Breast epithelium (tissue), 4 donors: ENCODE data around the gene SPTSSA. TPM values are rescaled to one million over a fixed set of nuclear protein-coding genes. Genes with fewer than 3 reads are reported as not detected.
"Not testable (repeated sequence)": the region's sequence is repeated elsewhere in the genome, so short reads cannot be mapped to it uniquely, and the experiment has no call there.

ENCODE experiments used
- DNase-seq, 2 donors: peaks; one replicate each; pipeline ENCODE4 v3.0.0-alpha.2; 2019; ENCODE audit warnings: low spot score in 2 of 2
- H3K27ac ChIP-seq, 2 donors: fragments of 200-600 bp; sonication (generic) in 1 of 2; one replicate each; pipeline ENCODE4 v1.5.1; 2016 to 2019; ENCODE audit warnings: mild to moderate bottlenecking in 1 of 2
- H3K27me3 ChIP-seq, 2 donors: fragments of 200-600 bp; sonication (generic) in 1 of 2; one replicate each; pipeline versions ENCODE4 v1.5.1 to v1.6.0; 2017 to 2019; ENCODE audit warnings: control low read depth in 1 of 2, mild to moderate bottlenecking in 1 of 2
- H3K36me3 ChIP-seq: fragments of 200-600 bp; one replicate; pipeline ENCODE4 v1.5.1; 2019
- H3K4me1 ChIP-seq, 2 donors: fragments of 200-600 bp; sonication (generic); one replicate each; pipeline ENCODE4 v1.5.1; 2016 to 2019; ENCODE audit warnings: control low read depth in 1 of 2
- H3K4me3 ChIP-seq, 3 donors: fragments of 200-600 bp; sonication (generic); 1 replicate in 2 of 3; 2 replicates in 1 of 3; pipeline ENCODE4 v1.5.1; 2016 to 2019; ENCODE audit warnings: mild to moderate bottlenecking in 3 of 3, moderate library complexity in 2 of 3
- H3K9me3 ChIP-seq, 2 donors: fragments of 200-600 bp; sonication (generic) in 1 of 2; one replicate each; pipeline ENCODE4 v1.5.1; 2016 to 2019; ENCODE audit warnings: control low read depth in 1 of 2
- CTCF ChIP-seq, 3 donors: fragments of 450-650 bp; IDR thresholded peaks; one replicate each; pipeline ENCODE4 v1.5.1; 2016 to 2017; ENCODE audit warnings: antibody characterized with exemption in 3 of 3, mild to moderate bottlenecking in 3 of 3, moderate library complexity in 3 of 3
- POLR2A ChIP-seq: fragments of 450-650 bp; IDR thresholded peaks from one replicate; pipeline ENCODE4 v1.6.1; 2016; ENCODE audit warnings: antibody characterized with exemption, mild to moderate bottlenecking, moderate library complexity
- POLR2AphosphoS5 ChIP-seq, 3 donors: sonication (generic); formaldehyde crosslinking; IDR thresholded peaks; one replicate each; pipeline ENCODE4 v1.6.1; 2017; ENCODE audit warnings: antibody characterized with exemption in 3 of 3
- intact Hi-C: fragments of 100-400 bp; cut with DNase I; formaldehyde crosslinking; loops from one replicate; pipeline ENCODE4 v1.15.1; 2023; ENCODE audit warnings: low total_unique reads
- total RNA-seq, 3 donors: library from RNA; depleted of rRNA; stranded (reverse); fragments of >200 nt; gene quantifications; one replicate each; pipeline ENCODE4 v1.1.0, GENCODE V29; 2016

Gene SPTSSA
- total RNA-seq, 3 donors from 2014 or later = 17.1 to 67.0 (median 38.0) TPM

GRCh38 chr14:34478261-34478660, 16.2 kb upstream of the SPTSSA start:
- DNase-seq = no peak
- no peak overlapping the region for H3K27ac ChIP-seq
- TF ChIP-seq POLR2A (no peak), POLR2AphosphoS5 (IDR thresholded peaks at IDR 0.05) (no peak), CTCF (IDR thresholded peaks at IDR 0.05) (no peak)

DNA sequence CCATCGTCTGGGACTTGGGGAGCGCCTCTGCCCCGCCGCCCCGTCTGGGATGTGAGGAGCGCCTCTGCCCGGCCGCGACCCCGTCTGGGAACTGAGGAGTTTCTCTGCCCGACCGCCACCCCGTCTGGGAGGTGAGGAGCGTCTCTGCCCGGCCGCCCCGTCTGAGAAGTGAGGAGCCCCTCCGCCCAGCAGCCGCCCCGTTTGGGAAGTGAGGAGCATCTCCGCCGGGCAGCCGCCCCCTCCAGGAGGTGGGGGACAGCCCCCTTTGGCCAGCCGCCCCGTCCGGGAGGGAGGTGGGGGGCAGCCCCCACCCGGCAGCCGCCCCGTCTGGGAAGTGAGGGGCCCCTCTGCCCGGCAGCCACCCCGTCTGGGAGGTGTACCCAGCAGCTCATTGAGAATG, 14.0 kb upstream of the SPTSSA start:
- DNase-seq, H3K4me3 ChIP-seq, intact Hi-C loops: not testable (repeated sequence)

More at GRCh38 chr14:34478261-34478660, 16.2 kb upstream of the SPTSSA start:
- no peaks in the 10 kb centered on the region for H3K4me1 ChIP-seq
- no peak overlapping the region for H3K4me3 ChIP-seq
- no peaks in the 10 kb centered on the region for H3K9me3 ChIP-seq
- intact Hi-C loops = no loop called here
- no peaks in the 10 kb centered on the region for H3K27me3 ChIP-seq
- H3K36me3 ChIP-seq = no peaks in the 10 kb centered on the region

GRCh38 chr14:34475163-34475562, 13.1 kb upstream of the SPTSSA start:
- intact Hi-C loops = no loop called here
- TF ChIP-seq POLR2A = no peak
- TF ChIP-seq POLR2AphosphoS5 (IDR thresholded peaks at IDR 0.05) = no peak
- TF ChIP-seq CTCF (IDR thresholded peaks at IDR 0.05) = no peak
- Histone ChIP-seq H3K4me1 (no peaks in the 10 kb centered on the region), H3K36me3 (no peaks in the 10 kb centered on the region), H3K27ac (no peak overlapping the region), H3K4me3 (no peak overlapping the region), H3K27me3 (no peaks in the 10 kb centered on the region), H3K9me3 (no peaks in the 10 kb centered on the region)
- DNase-seq = no peak

More for the DNA sequence above, 14.0 kb upstream of the SPTSSA start:
- H3K27ac ChIP-seq, H3K9me3 ChIP-seq, H3K4me1 ChIP-seq, H3K36me3 ChIP-seq, H3K27me3 ChIP-seq: not testable (repeated sequence)

DNA sequence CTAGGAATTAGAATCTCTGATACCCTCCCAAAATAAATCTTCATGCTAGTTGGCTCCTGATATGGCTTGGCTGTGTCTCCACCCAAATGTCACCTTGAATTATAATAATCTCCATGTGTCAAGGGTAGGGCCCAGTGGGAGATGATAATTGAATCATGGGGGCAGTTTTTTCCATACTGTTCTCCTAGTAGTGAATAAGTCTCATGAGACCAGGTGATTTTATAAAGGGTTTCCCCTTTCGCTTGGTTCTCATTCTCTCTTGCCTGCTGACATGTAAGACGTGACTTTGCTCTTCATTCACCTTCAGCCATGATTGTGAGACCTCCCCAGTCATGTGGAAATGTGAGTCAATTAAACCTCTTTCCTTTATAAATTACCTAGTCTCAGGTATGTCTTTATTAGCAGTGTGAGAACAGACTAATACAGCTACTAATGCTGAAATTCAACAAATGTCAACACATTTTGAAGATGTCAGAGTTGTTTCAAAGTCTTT, 12.2 kb upstream of the SPTSSA start:
- intact Hi-C loops = no loop called here
- Histone ChIP-seq H3K4me1 (no peaks in the 10 kb centered on the region), H3K9me3 (no peaks in the 10 kb centered on the region), H3K36me3 (no peaks in the 10 kb centered on the region), H3K27me3 (no peaks in the 10 kb centered on the region), H3K4me3 (no peak overlapping the region), H3K27ac (no peak overlapping the region)
- DNase-seq = no peak
- TF ChIP-seq CTCF (IDR thresholded peaks at IDR 0.05) (no peak), POLR2A (no peak), POLR2AphosphoS5 (IDR thresholded peaks at IDR 0.05) (no peak)

- no peak for DNase-seq
- intact Hi-C loops = no loop called here
- TF ChIP-seq POLR2A (no peak), POLR2AphosphoS5 (IDR thresholded peaks at IDR 0.05) (no peak), CTCF (IDR thresholded peaks at IDR 0.05) (no peak)
- no peaks in the 10 kb centered on the region for H3K36me3 ChIP-seq
- no peaks in the 10 kb centered on the region for H3K9me3 ChIP-seq
- H3K27me3 ChIP-seq = no peaks in the 10 kb centered on the region
- H3K4me1 ChIP-seq = no peaks in the 10 kb centered on the region
- H3K27ac ChIP-seq = no peak overlapping the region
- no peak overlapping the region for H3K4me3 ChIP-seq
Measured at GRCh38 chr14:34472706-34473279, 10.8 kb upstream of the SPTSSA start.
